IMR-90 (cell line): Measurements from ENCODE around the gene IL17RE. TPM values are rescaled to one million over a fixed set of nuclear protein-coding genes. Genes with fewer than 3 reads are reported as not detected.

Experiments used
- ATAC-seq: fragments of 200-7000 bp; cut with Tn5 transposase; 2 replicates; pipeline ENCODE4 v1.9.1; 2020; ENCODE audit warnings: low read depth, mild to moderate bottlenecking, moderate library complexity
- BruUV-seq: library from RNA; stranded (reverse); fragments of 400-500 nt; replicated peaks from 2 replicates; lab custom pipeline; 2021; lab: Mats Ljungman, UMichigan
- CTCF ChIA-PET: fragments of 300-600 bp; formaldehyde crosslinking; extraction: SDS; loops from one replicate; lab custom pipeline; 2021; ENCODE audit warnings: antibody characterized with exemption; lab: Yijun Ruan, JAX
- POLR2A ChIA-PET: fragments of 300-600 bp; sonication (Branson Sonifier 250); formaldehyde crosslinking; loops from one replicate; lab custom pipeline; 2022; ENCODE audit warnings: antibody characterized with exemption; ENCODE audit not compliant: unreplicated experiment; lab: Charles Lee
- DNase-seq: peaks from one replicate; pipeline ENCODE4 v3.0.0; 2013
- H2AFZ ChIP-seq: replicated peaks from 2 replicates; pipeline ENCODE3; 2013; ENCODE audit warnings: low read length, mild to moderate bottlenecking; ENCODE audit not compliant: poor library complexity
- H2AK5ac ChIP-seq: 2 replicates; pipeline ENCODE4 v1.6.1; 2013; ENCODE audit warnings: low read depth, low read length, inconsistent platforms
- H2AK9ac ChIP-seq: replicated peaks from 2 replicates; pipeline ENCODE3; 2013; ENCODE audit warnings: mild to moderate bottlenecking, low read depth, low read length, moderate library complexity; ENCODE audit not compliant: poor library complexity
- H2BK120ac ChIP-seq: 2 replicates; pipeline ENCODE4 v1.6.1; 2013; ENCODE audit warnings: low read depth, low read length, inconsistent platforms
- H2BK15ac ChIP-seq: 3 replicates; pipeline ENCODE4 v1.6.1; 2013; ENCODE audit warnings: low read depth, low read length, inconsistent platforms
- H2BK20ac ChIP-seq: 2 replicates; pipeline ENCODE4 v1.6.1; 2013; ENCODE audit warnings: low read depth, mild to moderate bottlenecking, inconsistent platforms, low read length, moderate library complexity
- H2BK5ac ChIP-seq: 2 replicates; pipeline ENCODE4 v1.6.1; 2013; ENCODE audit warnings: mild to moderate bottlenecking, low read depth, low read length, inconsistent platforms; ENCODE audit not compliant: poor library complexity, severe bottlenecking
- H3K14ac ChIP-seq: replicated peaks from 2 replicates; pipeline ENCODE4 v1.6.1; 2013; ENCODE audit warnings: low read depth, low read length, inconsistent platforms
- H3K18ac ChIP-seq: 2 replicates; pipeline ENCODE4 v1.6.1; 2013; ENCODE audit warnings: low read depth, low read length, control low read depth
- H3K23ac ChIP-seq: 2 replicates; pipeline ENCODE4 v1.6.1; 2013; ENCODE audit warnings: low read depth, low read length, inconsistent platforms
- H3K27ac ChIP-seq: 2 replicates; pipeline ENCODE4 v1.5.1; 2013; ENCODE audit warnings: mild to moderate bottlenecking, control low read depth, low read length; ENCODE audit not compliant: insufficient read depth
- H3K27me3 ChIP-seq: 2 replicates; pipeline ENCODE4 v1.6.1; 2013; ENCODE audit warnings: low read length; ENCODE audit not compliant: control insufficient read depth, insufficient read depth
- H3K36me3 ChIP-seq: 2 replicates; pipeline ENCODE4 v1.6.1; 2013; ENCODE audit warnings: low read length, mixed read lengths; ENCODE audit not compliant: control insufficient read depth, insufficient read depth
- H3K4ac ChIP-seq: 2 replicates; pipeline ENCODE4 v1.6.1; 2013; ENCODE audit warnings: low read depth, low read length, inconsistent platforms
- H3K4me1 ChIP-seq: 2 replicates; pipeline ENCODE4 v1.6.1; 2013; ENCODE audit warnings: low read length, mixed read lengths; ENCODE audit not compliant: control insufficient read depth, insufficient read depth
- H3K4me2 ChIP-seq: 2 replicates; pipeline ENCODE4 v1.6.1; 2013; ENCODE audit warnings: low read depth, mild to moderate bottlenecking, control low read depth, low read length, moderate library complexity
- H3K4me3 ChIP-seq: 2 replicates; pipeline ENCODE4 v1.5.1; 2013; ENCODE audit warnings: low read depth, mild to moderate bottlenecking, control low read depth, low read length, moderate library complexity; ENCODE audit not compliant: insufficient read depth
- H3K56ac ChIP-seq: 2 replicates; pipeline ENCODE4 v1.6.1; 2013; ENCODE audit warnings: low read length, inconsistent platforms; ENCODE audit not compliant: insufficient read depth; ENCODE audit errors: extremely low read depth
- H3K79me1 ChIP-seq, 2 experiments: 2 replicates each; pipeline ENCODE4 v1.6.1; 2013; ENCODE audit warnings: low read length in 2 of 2, inconsistent platforms in 1 of 2, low read depth in 1 of 2
- H3K9ac ChIP-seq: 2 replicates; pipeline ENCODE4 v1.6.1; 2013; ENCODE audit warnings: low read depth, low read length, control low read depth
- H3K9me1 ChIP-seq: 2 replicates; pipeline ENCODE4 v1.6.1; 2013; ENCODE audit warnings: low read length, inconsistent platforms; ENCODE audit not compliant: insufficient read depth
- H3K9me3 ChIP-seq: 2 replicates; pipeline ENCODE4 v1.6.1; 2013; ENCODE audit warnings: low read length; ENCODE audit not compliant: control insufficient read depth, insufficient read depth
- H4K20me1 ChIP-seq: 2 replicates; pipeline ENCODE4 v1.6.1; 2013; ENCODE audit warnings: low read length, inconsistent platforms; ENCODE audit not compliant: insufficient read depth
- H4K5ac ChIP-seq: 2 replicates; pipeline ENCODE4 v1.6.1; 2013; ENCODE audit warnings: mild to moderate bottlenecking, low read depth, low read length, control low read depth
- H4K8ac ChIP-seq, 2 experiments: 2 replicates each; pipeline ENCODE4 v1.6.1; 2013; ENCODE audit warnings: low read depth in 2 of 2, low read length in 2 of 2, control low read depth in 1 of 2, inconsistent platforms in 1 of 2
- H4K91ac ChIP-seq: 2 replicates; pipeline ENCODE4 v1.6.1; 2013; ENCODE audit warnings: low read depth, low read length, inconsistent platforms; ENCODE audit not compliant: insufficient read depth
- BHLHE40 ChIP-seq: fragments of 150-350 bp; IDR thresholded peaks from 2 replicates; pipeline ENCODE4 v1.6.1; 2016; ENCODE audit warnings: mild to moderate bottlenecking, low read depth, low read length
- CEBPB ChIP-seq: IDR thresholded peaks from 2 replicates; pipeline ENCODE4 v1.6.1; 2012; ENCODE audit warnings: low read depth, low read length, improper control_type of control experiment
- CHD1 ChIP-seq: IDR thresholded peaks from 2 replicates; pipeline ENCODE4 v1.6.1; 2012; ENCODE audit warnings: low read depth, low read length, improper control_type of control experiment
- FOS ChIP-seq: fragments of 150-350 bp; IDR thresholded peaks from 2 replicates; pipeline ENCODE4 v1.6.1; 2016; ENCODE audit warnings: low read depth, low read length
- MAFK ChIP-seq: IDR thresholded peaks from 2 replicates; pipeline ENCODE4 v1.6.1; 2012; ENCODE audit warnings: low read depth, low read length, improper control_type of control experiment
- MXI1 ChIP-seq: IDR thresholded peaks from 2 replicates; pipeline ENCODE4 v1.6.1; 2012; ENCODE audit warnings: low read depth, mild to moderate bottlenecking, low read length, moderate library complexity, borderline replicate concordance
- NFE2L2 ChIP-seq: fragments of 150-350 bp; IDR thresholded peaks from 2 replicates; pipeline ENCODE4 v1.6.1; 2016; ENCODE audit warnings: low read depth, mild to moderate bottlenecking, low read length
- POLR2A ChIP-seq: IDR thresholded peaks from 2 replicates; pipeline ENCODE4 v1.6.1; 2012; ENCODE audit warnings: mild to moderate bottlenecking, low read depth, low read length
- RAD21 ChIP-seq: IDR thresholded peaks from 2 replicates; pipeline ENCODE4 v1.6.1; 2012; ENCODE audit warnings: low read length, improper control_type of control experiment
- RFX5 ChIP-seq: IDR thresholded peaks from 2 replicates; pipeline ENCODE4 v1.8.0; 2012; ENCODE audit warnings: low read depth, mild to moderate bottlenecking, low read length, moderate library complexity
- SMC3 ChIP-seq: fragments of 150-350 bp; IDR thresholded peaks from 2 replicates; pipeline ENCODE4 v1.6.1; 2016; ENCODE audit warnings: low read depth, mild to moderate bottlenecking, antibody characterized with exemption, low read length, moderate library complexity
- USF2 ChIP-seq: fragments of 150-350 bp; IDR thresholded peaks from 2 replicates; pipeline ENCODE4 v1.6.1; 2017; ENCODE audit warnings: mild to moderate bottlenecking, antibody characterized with exemption, low read length, low read depth
- WGBS, 2 experiments: methylation state at CpG; one replicate each; pipeline versions ENCODE4 v1.1.5 to v1.1.7; 2013; ENCODE audit warnings: missing lambda C conversion rate in 2 of 2; ENCODE audit not compliant: insufficient read length in 1 of 2; ENCODE audit errors: extremely low coverage in 2 of 2; 5-methylcytosine and 5-hydroxymethylcytosine counted together
- dilution Hi-C: fragments of 300-500 bp; cut with HindIII; formaldehyde crosslinking; loops from one replicate; pipeline ENCODE4 v1.14.3; 2018; ENCODE audit warnings: low sequenced_read_pairs; ENCODE audit not compliant: unreplicated experiment
- in situ Hi-C: fragments of 300-500 bp; cut with MboI; formaldehyde crosslinking; loops from 3 replicates; pipeline ENCODE4 v1.14.3; 2019; ENCODE audit warnings: low sequenced_read_pairs, inconsistent platforms, mixed read lengths
- intact Hi-C: fragments of 100-400 bp; cut with micrococcal nuclease; formaldehyde crosslinking; loops from 2 replicates; pipeline ENCODE4 v1.10.0; 2022
- polyA plus RNA-seq, 3 experiments: library from polyadenylated mRNA; depleted of rRNA; stranded (reverse); fragments of >200 nt; gene quantifications; 2 replicates each; pipeline ENCODE4 v1.2.3, GENCODE V29; 2012; ENCODE audit warnings: low replicate concordance in 1 of 3
- total RNA-seq: library from RNA; depleted of rRNA; stranded (reverse); fragments of >200 nt; gene quantifications from 2 replicates; pipeline ENCODE4 v1.2.3, GENCODE V29; 2012
- TF ChIP-seq, protein P1 (sequence below): fragments of 150-350 bp; IDR thresholded peaks from 2 replicates; pipeline ENCODE4 v1.6.1; 2016; ENCODE audit warnings: low read depth, mild to moderate bottlenecking, low read length, moderate library complexity, borderline replicate concordance

IL17RE gene
- total and polyA plus RNA-seq, 2 of the 4 experiments (the other 2 are of a cell fraction): 0.90 to 7.2 TPM

DNA sequence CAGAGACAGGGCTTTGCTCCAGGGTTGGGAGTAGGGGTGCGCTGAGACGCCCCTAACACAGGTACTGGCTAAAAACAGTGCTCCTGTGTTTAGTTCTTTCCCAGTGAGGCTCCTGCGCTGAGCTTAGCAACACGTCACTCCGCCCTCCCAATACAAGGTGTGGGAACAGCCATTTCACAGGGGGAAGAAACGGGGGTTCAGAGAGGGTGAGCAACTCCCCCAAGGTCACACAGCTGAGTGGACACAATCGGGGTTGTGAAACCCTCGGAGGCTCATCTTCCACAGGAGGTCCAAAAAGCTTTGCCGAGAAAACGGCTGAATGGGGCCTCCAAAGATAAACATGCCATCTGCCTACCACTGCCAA lies 48.9 kb downstream of the IL17RE start:
- Histone ChIP-seq H3K23ac (no peak overlapping the region; the same call in 1 of the 2 replicates), H4K91ac (peak overlapping the region; percentile 49; the same call in 1 of the 2 replicates), H2BK5ac (no peak overlapping the region), H3K79me1 (no peaks in the 10 kb centered on the region), H4K20me1 (no peaks in the 10 kb centered on the region; the same call in 1 of the 2 replicates), H3K9ac (no peak overlapping the region), H4K5ac (no peak overlapping the region), H3K9me1 (peaks cover 6% of the 10 kb centered on the region), H2BK20ac (no peak overlapping the region), H3K14ac (peak overlapping the region; percentile 41; the same call in 1 of the 2 replicates), H3K56ac (no peak overlapping the region), H3K4me3 (peak overlapping the region; percentile 72), H2AK5ac (peak overlapping the region; percentile 51; the same call in 1 of the 2 replicates), H4K8ac (peak overlapping the region; percentile 49 to 60; a peak in 2 of 4 replicates), H3K18ac (no peak overlapping the region), H3K36me3 (no peaks in the 10 kb centered on the region; the same call in 1 of the 2 replicates), H3K4ac (peak overlapping the region; percentile 31), H3K9me3 (no peaks in the 10 kb centered on the region), H2BK120ac (peak overlapping the region; percentile 9; the same call in 1 of the 2 replicates), H2AFZ (peak overlapping the region; percentile 97), H2AK9ac (peak overlapping the region; percentile 93), H3K4me2 (peak overlapping the region; percentile 65), H3K27me3 (no peaks in the 10 kb centered on the region), H3K4me1 (peaks cover 13% of the 10 kb centered on the region), H3K27ac (no peak overlapping the region; the same call in 1 of the 2 replicates), H2BK15ac (no peak overlapping the region)
- ChIA-PET POLR2A (no interaction called here), CTCF (no interaction called here)
- ATAC-seq: no peak
- in situ Hi-C loops (no loop called here), intact Hi-C loops (no loop called here), dilution Hi-C loops (no loop called here)
- WGBS, 2 experiments: no CpG with 5 or more reads among the region's 10 CpGs
- DNase-seq: no peak
- BruUV-seq: no TSS peak
- TF ChIP-seq FOS (no peak), SMC3 (no peak), BHLHE40 (no peak), USF2 (no peak), MAFK (no peak), CEBPB (no peak), CHD1 (no peak), NFE2L2 (no peak), MXI1 (no peak), RFX5 (no peak), RAD21 (no peak), POLR2A (no peak)
- TF ChIP-seq, protein P1, sequence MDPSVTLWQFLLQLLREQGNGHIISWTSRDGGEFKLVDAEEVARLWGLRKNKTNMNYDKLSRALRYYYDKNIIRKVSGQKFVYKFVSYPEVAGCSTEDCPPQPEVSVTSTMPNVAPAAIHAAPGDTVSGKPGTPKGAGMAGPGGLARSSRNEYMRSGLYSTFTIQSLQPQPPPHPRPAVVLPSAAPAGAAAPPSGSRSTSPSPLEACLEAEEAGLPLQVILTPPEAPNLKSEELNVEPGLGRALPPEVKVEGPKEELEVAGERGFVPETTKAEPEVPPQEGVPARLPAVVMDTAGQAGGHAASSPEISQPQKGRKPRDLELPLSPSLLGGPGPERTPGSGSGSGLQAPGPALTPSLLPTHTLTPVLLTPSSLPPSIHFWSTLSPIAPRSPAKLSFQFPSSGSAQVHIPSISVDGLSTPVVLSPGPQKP: no peak
